IMR-90 (cell line): ENCODE results near the gene KCP. TPM values are rescaled to one million over a fixed set of nuclear protein-coding genes. Genes with fewer than 3 reads are reported as not detected.

Experiments used
- ATAC-seq: fragments of 200-7000 bp; cut with Tn5 transposase; 2 replicates; pipeline ENCODE4 v1.9.1; 2020; ENCODE audit warnings: low read depth, mild to moderate bottlenecking, moderate library complexity
- BruUV-seq: library from RNA; stranded (reverse); fragments of 400-500 nt; replicated peaks from 2 replicates; lab custom pipeline; 2021; lab: Mats Ljungman, UMichigan
- CTCF ChIA-PET: fragments of 300-600 bp; formaldehyde crosslinking; extraction: SDS; loops from one replicate; lab custom pipeline; 2021; ENCODE audit warnings: antibody characterized with exemption; lab: Yijun Ruan, JAX
- POLR2A ChIA-PET: fragments of 300-600 bp; sonication (Branson Sonifier 250); formaldehyde crosslinking; loops from one replicate; lab custom pipeline; 2022; ENCODE audit warnings: antibody characterized with exemption; ENCODE audit not compliant: unreplicated experiment; lab: Charles Lee
- DNase-seq: peaks from one replicate; pipeline ENCODE4 v3.0.0; 2013
- H2AFZ ChIP-seq: replicated peaks from 2 replicates; pipeline ENCODE3; 2013; ENCODE audit warnings: low read length, mild to moderate bottlenecking; ENCODE audit not compliant: poor library complexity
- H2AK5ac ChIP-seq: 2 replicates; pipeline ENCODE4 v1.6.1; 2013; ENCODE audit warnings: low read depth, low read length, inconsistent platforms
- H2AK9ac ChIP-seq: replicated peaks from 2 replicates; pipeline ENCODE3; 2013; ENCODE audit warnings: mild to moderate bottlenecking, low read depth, low read length, moderate library complexity; ENCODE audit not compliant: poor library complexity
- H2BK120ac ChIP-seq: 2 replicates; pipeline ENCODE4 v1.6.1; 2013; ENCODE audit warnings: low read depth, low read length, inconsistent platforms
- H2BK15ac ChIP-seq: 3 replicates; pipeline ENCODE4 v1.6.1; 2013; ENCODE audit warnings: low read depth, low read length, inconsistent platforms
- H2BK20ac ChIP-seq: 2 replicates; pipeline ENCODE4 v1.6.1; 2013; ENCODE audit warnings: low read depth, mild to moderate bottlenecking, inconsistent platforms, low read length, moderate library complexity
- H2BK5ac ChIP-seq: 2 replicates; pipeline ENCODE4 v1.6.1; 2013; ENCODE audit warnings: mild to moderate bottlenecking, low read depth, low read length, inconsistent platforms; ENCODE audit not compliant: poor library complexity, severe bottlenecking
- H3K14ac ChIP-seq: replicated peaks from 2 replicates; pipeline ENCODE4 v1.6.1; 2013; ENCODE audit warnings: low read depth, low read length, inconsistent platforms
- H3K18ac ChIP-seq: 2 replicates; pipeline ENCODE4 v1.6.1; 2013; ENCODE audit warnings: low read depth, low read length, control low read depth
- H3K23ac ChIP-seq: 2 replicates; pipeline ENCODE4 v1.6.1; 2013; ENCODE audit warnings: low read depth, low read length, inconsistent platforms
- H3K27ac ChIP-seq: 2 replicates; pipeline ENCODE4 v1.5.1; 2013; ENCODE audit warnings: mild to moderate bottlenecking, control low read depth, low read length; ENCODE audit not compliant: insufficient read depth
- H3K27me3 ChIP-seq: 2 replicates; pipeline ENCODE4 v1.6.1; 2013; ENCODE audit warnings: low read length; ENCODE audit not compliant: control insufficient read depth, insufficient read depth
- H3K36me3 ChIP-seq: 2 replicates; pipeline ENCODE4 v1.6.1; 2013; ENCODE audit warnings: low read length, mixed read lengths; ENCODE audit not compliant: control insufficient read depth, insufficient read depth
- H3K4ac ChIP-seq: 2 replicates; pipeline ENCODE4 v1.6.1; 2013; ENCODE audit warnings: low read depth, low read length, inconsistent platforms
- H3K4me1 ChIP-seq: 2 replicates; pipeline ENCODE4 v1.6.1; 2013; ENCODE audit warnings: low read length, mixed read lengths; ENCODE audit not compliant: control insufficient read depth, insufficient read depth
- H3K4me2 ChIP-seq: 2 replicates; pipeline ENCODE4 v1.6.1; 2013; ENCODE audit warnings: low read depth, mild to moderate bottlenecking, control low read depth, low read length, moderate library complexity
- H3K4me3 ChIP-seq: 2 replicates; pipeline ENCODE4 v1.5.1; 2013; ENCODE audit warnings: low read depth, mild to moderate bottlenecking, control low read depth, low read length, moderate library complexity; ENCODE audit not compliant: insufficient read depth
- H3K56ac ChIP-seq: 2 replicates; pipeline ENCODE4 v1.6.1; 2013; ENCODE audit warnings: low read length, inconsistent platforms; ENCODE audit not compliant: insufficient read depth; ENCODE audit errors: extremely low read depth
- H3K79me1 ChIP-seq, 2 experiments: 2 replicates each; pipeline ENCODE4 v1.6.1; 2013; ENCODE audit warnings: low read length in 2 of 2, inconsistent platforms in 1 of 2, low read depth in 1 of 2
- H3K9ac ChIP-seq: 2 replicates; pipeline ENCODE4 v1.6.1; 2013; ENCODE audit warnings: low read depth, low read length, control low read depth
- H3K9me1 ChIP-seq: 2 replicates; pipeline ENCODE4 v1.6.1; 2013; ENCODE audit warnings: low read length, inconsistent platforms; ENCODE audit not compliant: insufficient read depth
- H3K9me3 ChIP-seq: 2 replicates; pipeline ENCODE4 v1.6.1; 2013; ENCODE audit warnings: low read length; ENCODE audit not compliant: control insufficient read depth, insufficient read depth
- H4K20me1 ChIP-seq: 2 replicates; pipeline ENCODE4 v1.6.1; 2013; ENCODE audit warnings: low read length, inconsistent platforms; ENCODE audit not compliant: insufficient read depth
- H4K5ac ChIP-seq: 2 replicates; pipeline ENCODE4 v1.6.1; 2013; ENCODE audit warnings: mild to moderate bottlenecking, low read depth, low read length, control low read depth
- H4K8ac ChIP-seq, 2 experiments: 2 replicates each; pipeline ENCODE4 v1.6.1; 2013; ENCODE audit warnings: low read depth in 2 of 2, low read length in 2 of 2, control low read depth in 1 of 2, inconsistent platforms in 1 of 2
- H4K91ac ChIP-seq: 2 replicates; pipeline ENCODE4 v1.6.1; 2013; ENCODE audit warnings: low read depth, low read length, inconsistent platforms; ENCODE audit not compliant: insufficient read depth
- BHLHE40 ChIP-seq: fragments of 150-350 bp; IDR thresholded peaks from 2 replicates; pipeline ENCODE4 v1.6.1; 2016; ENCODE audit warnings: mild to moderate bottlenecking, low read depth, low read length
- CHD1 ChIP-seq: IDR thresholded peaks from 2 replicates; pipeline ENCODE4 v1.6.1; 2012; ENCODE audit warnings: low read depth, low read length, improper control_type of control experiment
- ELK1 ChIP-seq: fragments of 150-350 bp; IDR thresholded peaks from 2 replicates; pipeline ENCODE4 v1.6.1; 2016; ENCODE audit warnings: low read depth, mild to moderate bottlenecking, low read length, moderate library complexity, borderline replicate concordance
- MAFK ChIP-seq: IDR thresholded peaks from 2 replicates; pipeline ENCODE4 v1.6.1; 2012; ENCODE audit warnings: low read depth, low read length, improper control_type of control experiment
- MAZ ChIP-seq: IDR thresholded peaks from 2 replicates; pipeline ENCODE4 v1.6.1; 2012; ENCODE audit warnings: low read depth, mild to moderate bottlenecking, low read length, improper control_type of control experiment, moderate library complexity, borderline replicate concordance
- MXI1 ChIP-seq: IDR thresholded peaks from 2 replicates; pipeline ENCODE4 v1.6.1; 2012; ENCODE audit warnings: low read depth, mild to moderate bottlenecking, low read length, moderate library complexity, borderline replicate concordance
- NFE2L2 ChIP-seq: fragments of 150-350 bp; IDR thresholded peaks from 2 replicates; pipeline ENCODE4 v1.6.1; 2016; ENCODE audit warnings: low read depth, mild to moderate bottlenecking, low read length
- POLR2A ChIP-seq: IDR thresholded peaks from 2 replicates; pipeline ENCODE4 v1.6.1; 2012; ENCODE audit warnings: mild to moderate bottlenecking, low read depth, low read length
- RAD21 ChIP-seq: IDR thresholded peaks from 2 replicates; pipeline ENCODE4 v1.6.1; 2012; ENCODE audit warnings: low read length, improper control_type of control experiment
- RCOR1 ChIP-seq: IDR thresholded peaks from 2 replicates; pipeline ENCODE4 v1.6.1; 2012; ENCODE audit warnings: mild to moderate bottlenecking, low read length, improper control_type of control experiment; ENCODE audit not compliant: insufficient replicate concordance
- RFX5 ChIP-seq: IDR thresholded peaks from 2 replicates; pipeline ENCODE4 v1.8.0; 2012; ENCODE audit warnings: low read depth, mild to moderate bottlenecking, low read length, moderate library complexity
- SMC3 ChIP-seq: fragments of 150-350 bp; IDR thresholded peaks from 2 replicates; pipeline ENCODE4 v1.6.1; 2016; ENCODE audit warnings: low read depth, mild to moderate bottlenecking, antibody characterized with exemption, low read length, moderate library complexity
- USF2 ChIP-seq: fragments of 150-350 bp; IDR thresholded peaks from 2 replicates; pipeline ENCODE4 v1.6.1; 2017; ENCODE audit warnings: mild to moderate bottlenecking, antibody characterized with exemption, low read length, low read depth
- whole genome bisulfite sequencing, 2 experiments: methylation state at CpG; one replicate each; pipeline versions ENCODE4 v1.1.5 to v1.1.7; 2013; ENCODE audit warnings: missing lambda C conversion rate in 2 of 2; ENCODE audit not compliant: insufficient read length in 1 of 2; ENCODE audit errors: extremely low coverage in 2 of 2; 5-methylcytosine and 5-hydroxymethylcytosine counted together
- dilution Hi-C: fragments of 300-500 bp; cut with HindIII; formaldehyde crosslinking; loops from one replicate; pipeline ENCODE4 v1.14.3; 2018; ENCODE audit warnings: low sequenced_read_pairs; ENCODE audit not compliant: unreplicated experiment
- in situ Hi-C: fragments of 300-500 bp; cut with MboI; formaldehyde crosslinking; loops from 3 replicates; pipeline ENCODE4 v1.14.3; 2019; ENCODE audit warnings: low sequenced_read_pairs, inconsistent platforms, mixed read lengths
- intact Hi-C: fragments of 100-400 bp; cut with micrococcal nuclease; formaldehyde crosslinking; loops from 2 replicates; pipeline ENCODE4 v1.10.0; 2022
- polyA plus RNA-seq, 3 experiments: library from polyadenylated mRNA; depleted of rRNA; stranded (reverse); fragments of >200 nt; gene quantifications; 2 replicates each; pipeline ENCODE4 v1.2.3, GENCODE V29; 2012; ENCODE audit warnings: low replicate concordance in 1 of 3
- total RNA-seq: library from RNA; depleted of rRNA; stranded (reverse); fragments of >200 nt; gene quantifications from 2 replicates; pipeline ENCODE4 v1.2.3, GENCODE V29; 2012
- TF ChIP-seq, protein P1 (sequence below): conservative IDR thresholded peaks from 2 replicates; pipeline ENCODE4 v1.5.1; 2012; ENCODE audit warnings: mild to moderate bottlenecking, low read depth, low read length, improper control_type of control experiment

KCP gene
- total and polyA plus RNA-seq, 2 of the 4 experiments (the other 2 are of a cell fraction): 0.03 TPM; not detected in 1

DNA sequence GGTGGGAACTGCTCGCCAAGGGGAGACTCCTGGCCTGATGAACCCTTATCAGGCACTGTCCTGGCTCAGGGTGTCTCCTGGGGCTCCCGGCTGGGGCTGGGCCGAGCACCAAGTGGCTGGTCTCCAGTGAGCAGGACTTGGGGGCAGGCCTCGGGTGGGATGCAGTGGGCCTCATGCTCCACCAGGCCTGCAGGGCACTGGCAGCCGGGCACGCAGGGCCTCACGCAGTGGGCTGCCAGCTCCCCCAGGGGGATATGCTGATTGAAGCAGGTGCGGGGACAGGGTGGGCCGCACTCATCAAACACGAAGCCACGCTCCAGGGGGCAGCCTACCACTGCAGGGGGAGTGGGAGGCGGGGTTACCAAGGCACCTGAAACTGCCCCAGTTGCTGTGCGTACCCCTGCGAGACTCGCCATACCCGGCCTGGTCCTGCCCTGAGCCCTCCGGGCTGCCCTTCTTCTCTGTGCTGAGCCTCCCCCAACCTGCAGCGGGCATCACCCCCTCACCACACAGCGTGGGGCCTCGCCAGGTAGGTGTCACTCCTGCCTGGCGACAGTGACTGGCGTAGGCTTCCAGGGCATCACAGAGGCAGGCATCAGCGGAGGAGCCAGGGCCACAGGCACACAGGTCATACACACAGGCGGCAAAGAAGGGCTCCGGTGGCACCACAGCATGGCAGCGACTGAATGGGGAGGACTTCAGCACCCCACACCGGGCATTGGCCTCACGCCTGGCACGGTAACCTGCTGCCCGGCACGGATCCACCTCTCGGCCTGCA lies 33.3 kb downstream of the KCP start:
- in situ Hi-C loops: loop anchor here (25.0 kb wide), 1 partner anchor 415 kb away; the partner anchor contains the start of gene HILPDA
- dilution Hi-C loops: no loop called here
- no peak for DNase-seq
- no peak overlapping the region for H2AFZ ChIP-seq
- no peak overlapping the region for H3K9ac ChIP-seq
- H3K9me1 ChIP-seq: no peaks in the 10 kb centered on the region
- no peak overlapping the region for H2BK15ac ChIP-seq
- H3K27ac ChIP-seq: no peak overlapping the region
- ATAC-seq: no peak
- no peak overlapping the region for H3K4me3 ChIP-seq
- no peak overlapping the region for H3K23ac ChIP-seq
- intact Hi-C loops: no loop called here
- no peaks in the 10 kb centered on the region for H4K20me1 ChIP-seq
- H2BK5ac ChIP-seq: no peak overlapping the region
- H3K9me3 ChIP-seq: no peaks in the 10 kb centered on the region
- H4K91ac ChIP-seq: no peak overlapping the region
- 86% methylated on average over 24 of the region's 32 CpGs; no CpG with 5 or more reads in 1 of the 2 experiments for WGBS, 2 experiments
- TF ChIP-seq SMC3 (no peak), RFX5 (no peak), BHLHE40 (no peak), USF2 (no peak), MAZ (no peak), ELK1 (no peak), NFE2L2 (no peak), CHD1 (no peak), POLR2A (no peak), RAD21 (no peak), MAFK (no peak), RCOR1 (no peak), MXI1 (no peak)
- TF ChIP-seq, protein P1, sequence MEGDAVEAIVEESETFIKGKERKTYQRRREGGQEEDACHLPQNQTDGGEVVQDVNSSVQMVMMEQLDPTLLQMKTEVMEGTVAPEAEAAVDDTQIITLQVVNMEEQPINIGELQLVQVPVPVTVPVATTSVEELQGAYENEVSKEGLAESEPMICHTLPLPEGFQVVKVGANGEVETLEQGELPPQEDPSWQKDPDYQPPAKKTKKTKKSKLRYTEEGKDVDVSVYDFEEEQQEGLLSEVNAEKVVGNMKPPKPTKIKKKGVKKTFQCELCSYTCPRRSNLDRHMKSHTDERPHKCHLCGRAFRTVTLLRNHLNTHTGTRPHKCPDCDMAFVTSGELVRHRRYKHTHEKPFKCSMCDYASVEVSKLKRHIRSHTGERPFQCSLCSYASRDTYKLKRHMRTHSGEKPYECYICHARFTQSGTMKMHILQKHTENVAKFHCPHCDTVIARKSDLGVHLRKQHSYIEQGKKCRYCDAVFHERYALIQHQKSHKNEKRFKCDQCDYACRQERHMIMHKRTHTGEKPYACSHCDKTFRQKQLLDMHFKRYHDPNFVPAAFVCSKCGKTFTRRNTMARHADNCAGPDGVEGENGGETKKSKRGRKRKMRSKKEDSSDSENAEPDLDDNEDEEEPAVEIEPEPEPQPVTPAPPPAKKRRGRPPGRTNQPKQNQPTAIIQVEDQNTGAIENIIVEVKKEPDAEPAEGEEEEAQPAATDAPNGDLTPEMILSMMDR: no peak
- POLR2A ChIA-PET: no interaction called here
- H2AK5ac ChIP-seq: no peak overlapping the region
- H3K18ac ChIP-seq: no peak overlapping the region
- CTCF ChIA-PET: no interaction called here
- no peak overlapping the region for H2AK9ac ChIP-seq
- no peak overlapping the region for H3K56ac ChIP-seq
- no peaks in the 10 kb centered on the region for H3K36me3 ChIP-seq
- no peak overlapping the region for H3K4ac ChIP-seq
- H3K4me1 ChIP-seq: no peaks in the 10 kb centered on the region
- H4K8ac ChIP-seq: no peak overlapping the region
- no peak overlapping the region for H3K4me2 ChIP-seq
- H3K14ac ChIP-seq: no peak overlapping the region
- no peak overlapping the region for H2BK20ac ChIP-seq
- no peaks in the 10 kb centered on the region for H3K79me1 ChIP-seq
- no peak overlapping the region for H2BK120ac ChIP-seq
- BruUV-seq: no TSS peak
- no peak overlapping the region for H4K5ac ChIP-seq
- H3K27me3 ChIP-seq: peaks cover 15% of the 10 kb centered on the region
